Lung (tissue), 12 donors: ENCODE results near the gene TMC1. TPM values are rescaled to one million over a fixed set of nuclear protein-coding genes. Genes with fewer than 3 reads are reported as not detected.

Source experiments
- ATAC-seq: fragments of 200-7000 bp; cut with Tn5 transposase; one replicate; pipeline ENCODE4 v1.9.1; 2020; ENCODE audit warnings: moderate number of reproducible peaks; ENCODE audit not compliant: insufficient read depth, low FRiP score
- DNase-seq, 3 donors: peaks; one replicate each; pipeline ENCODE4 v3.0.0-alpha.2; 2013 to 2017
- H3K27ac ChIP-seq, 2 donors: one replicate each; pipeline ENCODE4 v1.5.1; 2013; ENCODE audit warnings: mild to moderate bottlenecking in 2 of 2, moderate library complexity in 2 of 2, control low read depth in 1 of 2, inconsistent platforms in 1 of 2, low read depth in 1 of 2, low read length in 1 of 2
- H3K27me3 ChIP-seq, 3 donors: one replicate each; pipeline ENCODE4 v1.5.1; 2013; ENCODE audit warnings: low read length in 2 of 3; ENCODE audit not compliant: control insufficient read depth in 3 of 3, insufficient read depth in 3 of 3
- H3K36me3 ChIP-seq, 4 donors: one replicate each; pipeline ENCODE4 v1.5.1; 2013; ENCODE audit warnings: low read length in 4 of 4, mild to moderate bottlenecking in 1 of 4, moderate library complexity in 1 of 4; ENCODE audit not compliant: control insufficient read depth in 4 of 4, insufficient read depth in 4 of 4
- H3K4me1 ChIP-seq, 5 donors: one replicate each; pipeline ENCODE4 v1.5.1; 2013; ENCODE audit warnings: low read length in 5 of 5, mild to moderate bottlenecking in 2 of 5, moderate library complexity in 1 of 5; ENCODE audit not compliant: control insufficient read depth in 5 of 5, insufficient read depth in 5 of 5
- H3K4me3 ChIP-seq: one replicate; pipeline ENCODE4 v1.5.1; 2013; ENCODE audit warnings: mild to moderate bottlenecking, control low read depth, moderate library complexity
- H3K9ac ChIP-seq, 2 donors: one replicate each; pipeline ENCODE4 v1.5.1; 2013; ENCODE audit warnings: low read length in 2 of 2, control low read depth in 1 of 2; ENCODE audit not compliant: insufficient read depth in 1 of 2
- H3K9me3 ChIP-seq, 4 donors: one replicate each; pipeline ENCODE4 v1.5.1; 2013; ENCODE audit warnings: low read length in 3 of 4, mild to moderate bottlenecking in 1 of 4, moderate library complexity in 1 of 4; ENCODE audit not compliant: control insufficient read depth in 4 of 4, insufficient read depth in 3 of 4
- CTCF ChIP-seq: IDR thresholded peaks from 2 replicates; pipeline ENCODE4 v1.5.1; 2012; ENCODE audit warnings: mild to moderate bottlenecking; ENCODE audit errors: control extremely low read depth, extremely low read depth
- WGBS, 2 donors: extraction: QIAGEN DNeasy Blood & Tissue Kit; methylation state at CpG; one replicate each; pipeline ENCODE4 v1.1.7; 2013; 5-methylcytosine and 5-hydroxymethylcytosine counted together
- polyA plus RNA-seq, 2 donors: library from polyadenylated mRNA; stranded (reverse); fragments of 200-250 nt; gene quantifications; one replicate each; pipeline ENCODE4 v1.2.1, GENCODE V29; 2013
- total RNA-seq, 2 donors: library from RNA; depleted of rRNA in 1 of 2; stranded (reverse); fragments of >200 nt in 1 of 2; gene quantifications; one replicate each; pipeline ENCODE4 v1.2.1, GENCODE V29; 2014 to 2021
- donor health status: control.
- donor health status: control.
- donor health status: Bipolar disorder and iron deficiency.
- donor health status: healthy.
- donor health status: DM: yes; HTN: yes; CAD: no.

TMC1 gene
- total and polyA plus RNA-seq, 4 donors, result 0.10 to 0.82 (median 0.21) TPM; not detected in 1

DNA sequence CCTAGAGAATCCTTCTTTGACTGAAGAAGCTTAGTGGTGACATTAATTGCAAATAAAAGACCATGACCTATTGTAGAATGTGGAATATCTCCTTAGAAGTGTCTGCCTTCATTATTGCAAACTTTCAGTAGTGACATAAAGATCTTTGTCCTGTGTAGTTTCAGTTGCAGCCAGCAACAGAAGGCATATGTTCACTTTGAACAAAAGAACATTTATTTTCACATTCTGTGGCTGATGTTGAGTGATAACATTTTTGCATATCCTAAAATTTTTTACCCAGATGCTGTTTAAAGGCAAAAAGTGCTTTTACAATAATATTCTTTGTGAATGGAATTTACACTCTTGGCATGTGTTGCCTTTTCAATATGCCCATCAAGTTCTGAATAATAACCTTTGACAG lies 165.9 kb downstream of the TMC1 start:
- Histone ChIP-seq H3K4me1 (no peaks in the 10 kb centered on the region), H3K27me3 (no peaks in the 10 kb centered on the region), H3K9me3 (no peaks in the 10 kb centered on the region), H3K4me3 (no peak overlapping the region), H3K27ac (no peak overlapping the region), H3K36me3 (no peaks in the 10 kb centered on the region), H3K9ac (no peak overlapping the region)
- no peak for ATAC-seq
- DNase-seq, result no peak
- TF ChIP-seq CTCF, result no peak

GRCh38 chr9:72691671-72692070 lies 170.3 kb downstream of the TMC1 start:
- Histone ChIP-seq H3K9me3 (no peaks in the 10 kb centered on the region), H3K36me3 (no peaks in the 10 kb centered on the region), H3K27me3 (no peaks in the 10 kb centered on the region), H3K4me1 (no peaks in the 10 kb centered on the region), H3K4me3 (no peak overlapping the region), H3K27ac (no peak overlapping the region), H3K9ac (no peak overlapping the region)
- no peak for DNase-seq
- TF ChIP-seq CTCF, result no peak
- no peak for ATAC-seq

- no peak overlapping the region for H3K9ac ChIP-seq
- no peak overlapping the region for H3K27ac ChIP-seq
- WGBS, 2 donors, result 83 to 88% methylated on average over 3 of the region's 3 CpGs
- H3K4me1 ChIP-seq, result no peaks in the 10 kb centered on the region
- no peak for TF ChIP-seq CTCF
- ATAC-seq (no peak), DNase-seq (no peak)
- no peaks in the 10 kb centered on the region for H3K9me3 ChIP-seq
- no peaks in the 10 kb centered on the region for H3K36me3 ChIP-seq
- no peak overlapping the region for H3K4me3 ChIP-seq
- no peaks in the 10 kb centered on the region for H3K27me3 ChIP-seq
Observed at GRCh38 chr9:72695365-72695764, 174.0 kb downstream of the TMC1 start.

DNA sequence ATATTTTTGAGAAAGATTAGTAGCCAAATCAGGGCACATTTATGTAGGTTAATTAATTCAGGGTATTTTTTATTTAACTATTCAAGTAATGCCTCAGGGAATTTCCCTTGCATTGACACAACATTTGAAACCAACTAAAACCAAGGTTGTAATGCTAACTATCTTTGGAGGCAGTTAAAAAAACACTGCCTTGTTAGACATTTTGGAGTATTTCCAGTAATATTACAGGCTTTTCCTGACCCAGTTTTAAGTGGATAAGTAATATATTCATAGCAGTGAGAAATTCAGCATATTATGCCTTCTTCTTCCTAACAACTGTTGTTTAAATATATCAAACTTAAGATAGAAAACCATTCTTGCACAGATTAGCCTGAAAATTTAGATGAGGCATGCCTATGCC lies 175.1 kb downstream of the TMC1 start:
- H3K9me3 ChIP-seq, result no peaks in the 10 kb centered on the region
- TF ChIP-seq CTCF, result no peak
- no peak for ATAC-seq
- no peaks in the 10 kb centered on the region for H3K27me3 ChIP-seq
- H3K9ac ChIP-seq, result no peak overlapping the region
- no peak overlapping the region for H3K27ac ChIP-seq
- no peak for DNase-seq
- no peaks in the 10 kb centered on the region for H3K36me3 ChIP-seq
- H3K4me3 ChIP-seq, result no peak overlapping the region
- H3K4me1 ChIP-seq, result no peaks in the 10 kb centered on the region
